GM19240 (cell line): Measurements from ENCODE around the gene CLDN22.

Source experiments
- DNase-seq: peaks from one replicate; pipeline ENCODE4 v3.0.0; 2011; ENCODE audit warnings: low spot score; ENCODE audit not compliant: insufficient read length

CLDN22 gene

GRCh38 chr4:183320211-183321059, at the start of gene CLDN22:
TSS of gene CLDN22 (minus strand) at chr4:183320276. CDS start at chr4:183320218, 58 bp downstream.
- no peak for DNase-seq

- no peak for DNase-seq
Observed at GRCh38 chr4:183369073-183369472, 49.0 kb upstream of the CLDN22 start.

- no peak for DNase-seq
Observed at GRCh38 chr4:183366206-183366835, 46.2 kb upstream of the CLDN22 start.

- DNase-seq: no peak
Observed at GRCh38 chr4:183364025-183364424, 43.9 kb upstream of the CLDN22 start.

- DNase-seq: no peak
Observed at GRCh38 chr4:183362916-183363542, 43.0 kb upstream of the CLDN22 start.

GRCh38 chr4:183362036-183362435, 42.0 kb upstream of the CLDN22 start:
- DNase-seq: no peak

GRCh38 chr4:183360161-183360919, 40.3 kb upstream of the CLDN22 start:
- no peak for DNase-seq

- DNase-seq: no peak
Observed at GRCh38 chr4:183358215-183358755, 38.2 kb upstream of the CLDN22 start.

GRCh38 chr4:183356931-183357675, 37.0 kb upstream of the CLDN22 start:
- DNase-seq: no peak

GRCh38 chr4:183356173-183356830, 36.2 kb upstream of the CLDN22 start:
- no peak for DNase-seq

GRCh38 chr4:183355405-183355804, 35.3 kb upstream of the CLDN22 start:
- DNase-seq: no peak

- no peak for DNase-seq
Observed at GRCh38 chr4:183354219-183354618, 34.1 kb upstream of the CLDN22 start.

GRCh38 chr4:183353557-183353956, 33.5 kb upstream of the CLDN22 start:
- no peak for DNase-seq

GRCh38 chr4:183352546-183352945, 32.5 kb upstream of the CLDN22 start:
- no peak for DNase-seq

GRCh38 chr4:183350317-183351071, 30.4 kb upstream of the CLDN22 start:
- no peak for DNase-seq

- no peak for DNase-seq
Observed at GRCh38 chr4:183349673-183350072, 29.6 kb upstream of the CLDN22 start.

- DNase-seq: no peak
Observed at GRCh38 chr4:183348706-183349659, 28.9 kb upstream of the CLDN22 start.

- no peak for DNase-seq
Observed at GRCh38 chr4:183348136-183348535, 28.1 kb upstream of the CLDN22 start.
